GM19324 (cell line): ENCODE results near the gene TIMP1.

ENCODE experiments used
- ATAC-seq: cut with Tn5 transposase; IDR thresholded peaks from one replicate; pipeline ENCODE4 v1.9.1; 2021; ENCODE audit warnings: mild to moderate bottlenecking, moderate library complexity; ENCODE audit not compliant: unreplicated experiment, low FRiP score

The TIMP1 gene

GRCh38 chrX:47573341-47574075 is 8.7 kb upstream of the TIMP1 start:
- ATAC-seq = no peak

GRCh38 chrX:47574076-47574546 is 8.1 kb upstream of the TIMP1 start:
- no peak for ATAC-seq

- no peak for ATAC-seq
Measured at GRCh38 chrX:47574547-47575301, 7.5 kb upstream of the TIMP1 start.

- no peak for ATAC-seq
Measured at GRCh38 chrX:47576021-47576898, 6.0 kb upstream of the TIMP1 start.

GRCh38 chrX:47577424-47577823 is 4.8 kb upstream of the TIMP1 start:
- ATAC-seq = no peak

DNA sequence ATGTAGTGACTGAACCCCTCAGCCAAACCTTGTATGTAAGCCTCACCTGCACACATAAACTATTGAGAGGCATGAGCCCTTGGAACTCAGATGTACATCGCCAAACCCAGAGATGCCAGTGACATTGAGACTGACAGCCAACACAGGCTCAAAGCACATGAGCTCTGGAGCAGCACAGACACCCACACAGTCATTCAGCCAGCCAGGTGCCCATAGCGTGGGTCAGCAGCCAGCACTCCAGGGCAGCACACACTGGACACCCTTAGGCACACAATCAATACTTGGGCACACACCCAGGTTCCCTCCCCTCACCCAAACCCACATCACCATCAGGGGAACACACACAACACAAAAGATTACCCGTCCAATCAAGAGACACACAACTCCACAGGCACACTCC is 4.3 kb upstream of the TIMP1 start:
- no peak for ATAC-seq

- ATAC-seq = no peak
Measured at GRCh38 chrX:47578692-47579091, 3.5 kb upstream of the TIMP1 start.

- ATAC-seq = no peak
Measured at GRCh38 chrX:47579537-47579936, 2.7 kb upstream of the TIMP1 start.

DNA sequence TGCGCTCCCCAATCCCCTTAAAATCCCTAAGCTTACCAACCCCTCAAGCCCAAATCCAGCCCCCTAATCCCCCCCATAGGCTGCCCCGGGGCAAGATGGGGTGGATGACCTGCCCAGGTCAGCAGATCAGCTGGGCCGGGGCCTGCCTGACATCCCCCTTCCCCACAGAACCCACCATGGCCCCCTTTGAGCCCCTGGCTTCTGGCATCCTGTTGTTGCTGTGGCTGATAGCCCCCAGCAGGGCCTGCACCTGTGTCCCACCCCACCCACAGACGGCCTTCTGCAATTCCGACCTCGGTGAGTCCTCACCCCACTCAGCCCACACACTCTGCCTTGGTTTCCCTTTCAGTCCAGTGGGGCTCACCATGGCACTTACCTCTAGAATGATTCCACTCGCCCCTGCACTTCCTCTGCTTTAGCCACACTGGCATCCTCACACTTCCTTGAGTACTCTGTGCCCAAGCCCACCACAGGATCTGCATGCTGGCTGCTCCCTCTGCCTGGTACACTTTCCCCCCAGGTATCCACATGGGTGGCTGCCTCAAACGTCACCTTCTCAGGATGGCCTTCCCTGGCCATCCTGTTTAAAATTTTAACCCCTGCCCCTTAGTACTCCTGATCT is 1.1 kb downstream of the TIMP1 start:
- ATAC-seq = no peak

- no peak for ATAC-seq
Measured at GRCh38 chrX:47584714-47585113, 2.5 kb downstream of the TIMP1 start.

- ATAC-seq = no peak
Measured at GRCh38 chrX:47585273-47585672, 3.0 kb downstream of the TIMP1 start.

GRCh38 chrX:47586043-47586787 is 4.0 kb downstream of the TIMP1 start:
- no peak for ATAC-seq

DNA sequence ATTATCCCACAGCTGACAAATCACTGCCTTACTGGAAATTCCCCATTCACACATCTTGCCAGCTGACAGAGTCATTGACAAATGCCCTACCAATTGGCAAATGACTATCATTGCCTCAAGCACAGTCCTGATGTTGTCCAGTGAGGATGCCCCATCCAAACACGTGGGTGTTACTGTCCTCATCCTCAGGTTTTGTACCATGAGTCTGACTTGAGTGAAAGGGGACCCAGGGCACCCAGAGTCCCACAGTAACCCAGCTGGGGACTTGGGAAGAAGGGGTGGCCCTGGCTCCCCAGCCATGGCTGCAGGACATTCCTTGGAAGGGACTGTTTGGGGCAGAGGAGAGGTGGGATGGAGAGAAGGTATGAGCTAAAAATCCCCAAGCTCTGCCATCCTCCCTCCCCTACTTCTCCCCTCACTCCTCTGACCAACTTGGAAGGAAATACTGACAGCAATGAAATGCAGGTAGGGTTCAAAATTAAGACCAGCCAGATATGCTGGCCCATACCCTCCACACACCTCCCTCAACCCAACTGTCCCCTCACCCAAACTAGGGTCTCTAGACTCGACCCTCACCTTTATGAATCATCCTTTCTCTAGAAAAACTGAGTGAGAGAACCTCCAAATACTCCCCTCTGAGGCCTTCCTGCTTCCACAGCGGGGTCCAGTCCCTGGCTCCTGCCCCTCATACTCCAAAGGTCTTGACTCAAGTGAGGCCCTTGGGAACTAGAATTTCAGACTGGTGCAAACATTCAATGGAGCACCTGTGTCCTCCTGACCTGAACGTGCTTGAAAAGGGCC is 5.1 kb downstream of the TIMP1 start:
- no peak for ATAC-seq

DNA sequence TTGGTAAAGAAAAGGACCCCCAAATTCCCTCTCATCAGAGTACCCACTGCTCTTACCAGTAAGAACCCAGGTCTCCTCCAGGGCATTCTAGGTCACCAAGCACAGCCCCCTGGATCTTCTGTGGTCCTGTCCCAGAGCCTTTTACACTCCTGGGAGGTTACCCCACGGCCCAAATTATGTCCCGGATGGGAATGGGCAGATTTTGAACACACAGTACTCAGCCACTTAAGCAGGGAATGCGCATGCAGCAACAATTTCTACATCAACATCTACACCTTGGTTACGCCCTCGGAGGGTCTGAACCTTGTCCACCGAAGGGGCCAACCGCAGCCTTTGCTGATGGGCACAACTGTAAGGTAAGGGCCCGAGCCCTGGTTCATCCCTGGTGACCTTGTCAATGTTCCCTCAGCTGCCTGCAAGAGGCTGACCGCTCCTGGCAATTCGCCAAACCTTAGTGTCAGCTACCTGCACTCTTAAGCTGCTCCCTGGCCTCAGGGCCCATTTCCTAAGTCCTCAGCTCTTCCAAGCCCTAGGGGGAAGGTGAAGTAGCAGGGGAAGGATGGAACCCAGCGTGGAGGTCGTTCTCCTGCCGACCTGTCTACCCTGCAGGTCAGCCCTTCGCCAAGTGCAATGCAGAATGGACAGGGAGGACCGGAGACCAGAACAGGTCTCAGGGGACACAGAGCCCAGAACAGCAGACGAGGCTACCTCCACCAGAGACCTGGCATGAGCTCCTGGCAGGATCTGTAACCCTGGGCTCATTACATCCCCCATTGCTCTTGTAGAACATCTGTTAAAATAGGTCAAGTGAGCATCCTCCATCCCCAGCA is 5.9 kb downstream of the TIMP1 start:
- no peak for ATAC-seq

GRCh38 chrX:47590984-47591383 is 8.7 kb downstream of the TIMP1 start:
- no peak for ATAC-seq

DNA sequence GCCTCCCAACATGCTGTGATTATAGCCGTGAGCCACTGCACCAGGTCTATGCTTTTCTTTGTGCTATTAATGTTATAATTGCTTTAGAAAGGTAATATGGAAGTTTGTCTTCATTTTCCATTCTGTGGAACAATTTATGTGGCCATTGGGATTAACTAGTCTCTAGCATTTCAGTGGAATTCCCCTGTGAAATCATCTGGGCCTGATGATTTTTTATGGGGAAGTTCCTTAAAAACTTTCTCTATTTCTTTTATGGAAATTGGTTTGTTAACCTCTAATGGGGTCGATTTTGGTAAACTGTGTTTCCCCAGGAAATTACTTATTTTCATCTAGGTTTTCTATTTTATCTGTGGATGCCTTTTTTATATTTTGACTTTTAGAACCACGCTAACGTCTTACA is 11.3 kb downstream of the TIMP1 start:
- no peak for ATAC-seq

DNA sequence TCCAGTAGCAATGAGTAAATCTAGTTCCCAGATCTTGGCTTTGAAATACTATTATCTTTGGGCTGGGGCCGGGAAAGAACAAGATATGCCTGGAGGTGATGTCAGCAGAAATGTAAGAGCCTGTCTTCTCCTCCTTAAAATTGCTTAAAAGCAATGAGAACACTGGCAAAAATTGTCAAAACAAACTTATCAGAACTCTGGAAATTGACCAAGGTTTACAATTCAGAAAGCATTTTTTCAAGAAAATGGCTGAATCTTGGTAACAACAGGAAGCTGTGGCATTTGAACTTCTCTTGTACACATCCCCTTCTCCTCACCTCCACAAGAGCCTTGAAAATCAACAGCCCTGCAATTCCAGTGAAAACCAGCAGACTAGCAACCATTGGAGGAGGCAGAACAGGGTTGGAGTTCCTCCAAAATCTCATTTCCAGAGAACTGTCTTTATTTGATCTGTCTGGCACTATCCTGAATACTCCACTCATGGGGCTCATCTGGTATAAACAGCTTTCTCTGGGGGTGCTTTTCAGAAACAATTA is 13.5 kb downstream of the TIMP1 start:
- no peak for ATAC-seq

- no peak for ATAC-seq
Measured at GRCh38 chrX:47596256-47596655, 14.0 kb downstream of the TIMP1 start.
